Ramos (cell line): ENCODE measurements around the gene C2CD5.
"Not testable (repeated sequence)": the region's sequence is repeated elsewhere in the genome, so short reads cannot be mapped to it uniquely, and the experiment has no call there.

ENCODE experiments used
- in situ Hi-C: fragments of 300-500 bp; cut with MboI; formaldehyde crosslinking; loops from one replicate; pipeline ENCODE4 v1.14.3; 2022; ENCODE audit warnings: low sequenced_read_pairs; ENCODE audit not compliant: unreplicated experiment

The C2CD5 gene

GRCh38 chr12:22536346-22536945, 7.9 kb downstream of the C2CD5 start:
- in situ Hi-C loops = no loop called here

DNA sequence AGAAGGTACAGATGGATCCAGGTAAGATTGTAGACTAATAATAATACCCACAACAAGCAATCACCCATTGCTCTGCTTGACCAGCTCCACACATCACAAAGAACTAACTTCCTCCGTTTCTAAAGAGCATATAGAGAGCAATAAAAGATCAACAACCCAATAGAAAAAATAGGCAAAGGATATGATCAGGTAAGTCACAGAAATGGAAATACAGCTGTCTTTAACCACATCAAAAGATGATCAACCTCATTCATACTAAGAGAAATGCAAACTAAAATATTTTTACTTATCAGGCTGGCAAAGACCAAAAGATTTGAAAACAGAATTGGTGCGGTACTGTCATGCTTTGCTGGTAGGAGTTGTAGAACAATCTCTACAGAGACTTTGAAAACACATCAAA, 8.9 kb downstream of the C2CD5 start:
- in situ Hi-C loops = no loop called here

DNA sequence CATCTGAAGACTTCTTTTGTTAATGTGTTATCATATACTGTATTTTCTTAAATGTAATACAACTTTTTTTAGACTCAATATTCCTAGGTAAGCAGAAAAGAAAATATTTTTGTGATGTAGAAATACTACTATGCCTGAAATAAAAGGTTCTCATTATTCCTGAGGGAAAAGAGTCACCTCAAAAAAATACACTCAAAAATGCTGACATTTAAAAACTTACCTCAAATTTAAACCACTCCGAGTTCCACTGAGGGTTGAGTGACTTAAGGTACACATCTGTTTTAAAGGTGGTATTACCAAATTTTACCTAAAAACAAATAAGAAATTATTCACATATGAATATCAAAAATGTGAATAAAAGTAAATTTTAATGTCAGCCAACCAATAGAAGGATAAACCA, 9.3 kb downstream of the C2CD5 start:
- in situ Hi-C loops = no loop called here

- in situ Hi-C loops = no loop called here
These were observed 11.2 kb downstream of the C2CD5 start for GRCh38 chr12:22533155-22533554.

GRCh38 chr12:22532317-22532716, 12.0 kb downstream of the C2CD5 start:
- in situ Hi-C loops = no loop called here

DNA sequence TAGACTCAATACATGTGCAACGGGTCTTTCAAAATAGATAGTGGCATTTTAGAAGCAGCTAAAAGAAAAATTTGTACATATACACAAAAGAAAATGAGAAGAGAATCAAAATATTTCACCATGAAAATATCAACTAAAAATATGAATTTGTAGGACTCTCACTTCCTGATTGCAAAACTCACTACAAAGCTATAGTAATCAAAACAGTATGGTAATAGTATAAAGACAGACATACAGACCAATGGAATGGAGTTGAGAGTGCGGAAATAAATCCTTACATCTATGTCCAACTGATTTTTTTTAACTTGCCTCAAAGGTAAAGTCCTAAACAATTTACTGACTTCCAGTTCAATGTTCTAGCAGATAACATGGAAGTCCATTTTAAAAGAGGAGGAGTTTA, 13.1 kb downstream of the C2CD5 start:
- in situ Hi-C loops = no loop called here

DNA sequence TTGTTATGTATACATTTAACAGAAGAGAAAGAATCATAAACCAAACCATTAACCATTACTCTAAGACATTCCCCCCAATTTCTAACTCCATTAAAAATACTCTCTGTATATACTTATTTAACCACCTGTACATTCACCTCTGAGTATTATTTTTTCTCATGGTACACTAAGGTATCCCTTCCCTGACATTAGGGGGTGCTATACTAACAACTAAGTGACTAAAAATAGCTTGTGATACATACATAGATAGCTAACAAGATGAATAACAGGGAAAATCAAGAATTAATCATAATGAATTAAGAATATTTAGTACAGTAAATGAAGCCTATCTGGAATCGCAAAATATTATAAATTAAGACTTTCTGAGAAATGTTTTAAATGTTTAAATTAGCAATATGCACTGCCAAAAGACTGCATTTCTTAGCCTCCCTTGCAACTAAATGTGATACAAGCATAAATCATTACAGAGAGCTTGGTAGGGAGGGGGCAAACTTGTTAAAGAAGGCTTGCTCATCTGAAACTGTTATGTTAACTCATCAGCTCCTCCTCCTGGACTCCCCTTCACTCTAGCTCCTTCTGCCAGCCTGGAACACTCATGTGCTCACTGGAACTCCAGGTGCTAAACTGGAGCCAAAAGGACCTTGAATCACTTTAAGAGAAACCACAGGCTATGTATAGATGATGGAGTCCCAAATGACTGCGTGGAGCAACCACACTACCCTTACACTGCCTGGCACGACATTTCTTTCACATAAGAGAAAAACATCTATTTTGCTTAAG, 14.9 kb downstream of the C2CD5 start:
- in situ Hi-C loops = no loop called here

DNA sequence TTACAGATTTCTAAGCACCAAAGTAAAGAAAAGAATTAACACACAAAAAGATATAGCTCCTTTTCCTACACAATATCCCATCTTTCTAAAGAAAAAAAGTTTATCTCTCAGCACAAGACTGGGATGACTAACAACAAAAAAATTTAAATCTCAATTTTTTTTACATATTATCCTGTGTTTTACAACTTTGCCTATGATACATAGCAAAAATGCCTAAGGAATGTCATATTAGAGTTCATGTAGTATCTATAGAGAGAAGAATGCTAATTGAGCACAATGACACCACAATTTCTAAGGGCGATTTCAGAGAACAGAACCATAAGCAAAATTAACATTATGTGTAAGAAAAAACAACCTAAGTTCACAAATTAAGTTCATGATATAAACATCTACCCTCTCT, 16.3 kb downstream of the C2CD5 start:
- in situ Hi-C loops = no loop called here

DNA sequence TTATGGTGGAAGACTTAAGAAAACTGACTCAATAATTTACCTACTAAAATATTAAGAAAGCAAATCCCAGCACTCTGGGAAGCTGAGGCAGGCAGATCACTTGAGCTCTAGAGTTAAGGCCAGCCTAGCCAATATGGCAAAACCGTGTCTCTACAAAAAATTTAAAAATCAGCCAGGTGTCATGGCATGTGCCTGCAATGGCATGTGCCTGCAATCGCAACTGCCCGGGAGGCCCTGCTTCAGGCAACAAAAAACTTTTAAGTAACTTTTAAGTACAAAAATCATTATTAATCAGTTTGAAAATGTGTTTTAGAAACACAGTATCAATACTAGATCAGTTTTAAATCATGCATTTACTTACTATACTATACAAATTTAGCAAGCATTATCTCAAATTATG, 17.5 kb downstream of the C2CD5 start:
- in situ Hi-C loops = no loop called here

- in situ Hi-C loops = no loop called here
These were observed 18.9 kb downstream of the C2CD5 start for GRCh38 chr12:22525426-22525825.

DNA sequence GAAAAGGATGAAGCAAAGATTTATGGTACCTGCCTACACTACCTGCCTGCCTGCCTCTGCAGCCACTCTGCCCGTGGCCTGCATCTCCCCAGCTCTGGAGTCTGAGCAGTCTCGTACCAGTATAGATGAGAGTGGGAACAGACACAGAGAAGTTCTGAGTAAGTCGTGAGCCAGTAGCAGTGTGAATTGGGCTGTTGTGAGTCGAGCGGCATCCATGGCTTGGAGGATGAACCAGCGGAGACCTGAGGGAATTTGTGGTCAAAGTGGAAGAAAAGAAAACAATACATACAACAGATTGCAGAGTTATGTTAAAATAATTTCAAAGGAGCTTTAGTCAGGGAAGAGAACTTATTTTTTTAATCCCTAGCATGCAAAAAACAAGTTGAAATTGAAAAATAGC, 25.3 kb downstream of the C2CD5 start:
- in situ Hi-C loops = no loop called here

GRCh38 chr12:22518060-22518719, 26.2 kb downstream of the C2CD5 start:
- in situ Hi-C loops = no loop called here

DNA sequence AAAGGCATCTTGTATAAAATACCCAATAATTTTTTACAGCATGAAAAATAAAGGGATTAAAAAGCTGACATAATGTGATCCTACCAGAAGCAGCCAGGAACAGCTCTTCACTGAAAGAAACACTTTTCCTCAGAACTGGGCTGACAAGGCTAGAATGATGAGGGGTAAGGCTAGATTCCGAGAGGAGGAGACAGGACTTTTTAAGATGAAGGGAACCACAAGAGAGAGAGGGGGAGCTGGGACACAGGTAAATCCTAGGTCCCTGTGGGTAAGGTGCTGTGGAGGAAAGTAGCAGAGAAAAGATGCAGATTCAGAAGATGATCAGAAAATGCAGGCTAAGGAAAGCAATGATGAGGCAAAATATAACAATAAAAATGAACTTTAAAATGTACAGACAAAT, 29.5 kb downstream of the C2CD5 start:
- in situ Hi-C loops = no loop called here

- in situ Hi-C loops = no loop called here
These were observed 38.5 kb downstream of the C2CD5 start for GRCh38 chr12:22505826-22506225.

DNA sequence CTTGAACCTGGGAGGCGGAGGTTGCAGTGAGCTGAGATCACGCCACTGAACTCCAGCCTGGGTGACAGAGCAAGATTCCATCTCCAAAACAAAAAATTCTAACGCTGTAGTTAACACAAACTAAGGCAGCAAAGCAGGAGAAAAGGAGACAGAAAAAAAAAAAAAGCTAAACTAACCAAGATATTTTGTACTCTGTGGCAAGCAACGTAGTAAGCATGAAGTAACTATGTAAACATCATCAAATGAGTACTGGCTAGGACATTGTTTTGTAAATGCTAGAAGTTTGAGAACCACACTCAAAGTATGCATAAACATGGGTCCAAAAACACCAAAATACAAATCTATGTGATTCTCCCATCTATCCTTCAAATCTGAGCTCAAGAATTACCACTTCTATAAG, 44.2 kb downstream of the C2CD5 start:
- in situ Hi-C loops = no loop called here

GRCh38 chr12:22499445-22499844, 44.9 kb downstream of the C2CD5 start:
- in situ Hi-C loops = no loop called here

GRCh38 chr12:22494319-22494718, 50.0 kb downstream of the C2CD5 start:
- in situ Hi-C loops = no loop called here

DNA sequence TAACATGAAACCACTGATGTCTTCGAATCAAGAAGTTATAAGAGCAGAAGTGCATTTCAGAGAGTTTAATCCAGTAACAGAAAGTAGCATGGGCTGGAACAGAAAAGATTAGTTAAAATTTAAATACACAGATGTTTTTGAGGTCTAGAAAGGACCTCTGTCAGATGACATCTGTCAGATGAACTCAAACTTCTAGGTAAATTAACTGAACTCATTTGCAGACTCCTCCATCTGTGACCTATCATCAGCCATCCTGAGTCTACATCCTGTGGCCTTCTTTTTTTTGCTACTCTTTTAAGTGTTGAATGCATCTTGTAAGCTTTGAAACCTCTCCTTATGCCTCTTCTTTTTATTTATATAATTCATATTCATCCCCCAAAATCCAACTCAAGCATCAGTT, 53.3 kb downstream of the C2CD5 start:
- in situ Hi-C loops = no loop called here

DNA sequence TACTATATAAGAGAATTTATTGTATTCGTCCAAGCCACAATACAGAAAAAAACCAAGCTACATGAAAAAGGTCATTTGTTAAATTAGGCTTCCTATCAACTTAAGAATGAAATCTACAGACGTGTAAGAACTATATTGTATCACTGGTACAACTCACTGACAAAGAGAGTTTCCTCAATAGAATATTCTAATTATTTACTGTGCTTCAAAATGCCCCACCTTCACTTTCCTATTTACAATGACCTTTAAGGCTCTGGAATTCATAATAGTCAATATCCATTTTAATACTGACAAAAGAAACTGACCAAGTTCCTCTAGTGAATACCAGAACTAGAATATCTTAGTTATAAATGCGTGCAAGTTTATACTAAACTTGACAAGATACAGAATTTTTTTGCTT, 55.9 kb downstream of the C2CD5 start:
- in situ Hi-C loops = no loop called here

- in situ Hi-C loops = not testable (repeated sequence)
These were observed 56.7 kb downstream of the C2CD5 start for GRCh38 chr12:22487683-22488082.

DNA sequence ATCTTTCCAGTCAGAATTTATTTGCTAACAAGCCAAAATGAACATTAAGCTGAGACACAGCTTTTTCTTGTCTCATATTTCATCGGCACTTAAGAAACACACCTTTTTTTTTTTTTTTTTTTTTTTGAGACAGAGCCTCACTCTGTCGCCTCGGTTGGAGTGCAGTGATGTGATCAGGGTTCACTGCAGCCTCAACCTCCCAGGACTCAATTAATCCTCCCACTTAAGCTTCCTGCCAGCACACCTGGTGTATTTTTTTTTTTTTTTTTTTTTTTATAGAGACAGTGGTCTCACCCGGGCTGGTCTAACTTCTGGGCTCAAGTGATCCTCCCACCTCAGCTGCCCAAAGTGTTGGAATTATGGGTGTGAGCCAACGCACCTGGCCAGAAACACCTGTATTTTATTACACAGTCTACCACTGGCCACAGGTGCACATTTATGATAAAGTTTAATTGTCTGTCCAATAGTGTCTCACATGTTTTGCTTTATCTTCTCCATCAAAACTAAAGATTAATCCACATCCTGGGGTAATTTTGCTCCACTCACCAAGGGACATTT, 62.7 kb downstream of the C2CD5 start:
- in situ Hi-C loops = no loop called here
